ENCODE data around the gene RPP40. TPM values are rescaled to one million over a fixed set of nuclear protein-coding genes. Genes with fewer than 3 reads are reported as not detected.
A peak's percentile ranks its signal among the peaks of the same experiment; 100 is the strongest.
"Not testable (repeated sequence)": the region's sequence is repeated elsewhere in the genome, so short reads cannot be mapped to it uniquely, and the experiment has no call there.

RPP40 gene
- polyA plus RNA-seq, 3 donors from 2014 or later: 6.9 to 8.8 (median 8.3) TPM

DNA sequence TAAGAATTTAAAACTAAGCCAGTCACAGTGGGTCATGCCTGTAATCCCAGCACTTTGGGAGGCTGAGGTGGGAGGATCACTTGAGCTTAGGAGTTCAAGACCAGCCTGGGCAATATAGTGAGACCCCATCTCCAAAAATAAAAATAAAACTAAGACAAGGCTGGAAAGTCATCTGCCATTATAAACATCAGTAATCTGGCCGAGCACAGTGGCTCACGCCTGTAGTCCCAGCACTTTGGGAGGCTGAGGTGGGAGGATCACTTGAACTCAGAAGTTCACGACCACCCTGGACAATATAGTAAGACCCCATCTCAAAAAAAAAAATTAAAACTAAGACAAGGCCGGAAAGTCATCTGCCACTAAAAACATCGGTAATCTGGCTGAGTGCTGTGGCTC lies 1.2 kb upstream of the RPP40 start:
- H3K27ac Mint-ChIP-seq; DNase-seq; H3K9me3 Mint-ChIP-seq; H3K36me3 Mint-ChIP-seq; H3K27me3 Mint-ChIP-seq (ENCODE audit: low read depth in 3 of 3): not testable (repeated sequence)
- Mint-ChIP-seq H3K4me1 (peaks cover 12 to 27% of the 10 kb centered on the region in 2 donors), H3K4me3 (peak overlapping the region in 2 of 5 donors; percentile 91 to 94)

DNA sequence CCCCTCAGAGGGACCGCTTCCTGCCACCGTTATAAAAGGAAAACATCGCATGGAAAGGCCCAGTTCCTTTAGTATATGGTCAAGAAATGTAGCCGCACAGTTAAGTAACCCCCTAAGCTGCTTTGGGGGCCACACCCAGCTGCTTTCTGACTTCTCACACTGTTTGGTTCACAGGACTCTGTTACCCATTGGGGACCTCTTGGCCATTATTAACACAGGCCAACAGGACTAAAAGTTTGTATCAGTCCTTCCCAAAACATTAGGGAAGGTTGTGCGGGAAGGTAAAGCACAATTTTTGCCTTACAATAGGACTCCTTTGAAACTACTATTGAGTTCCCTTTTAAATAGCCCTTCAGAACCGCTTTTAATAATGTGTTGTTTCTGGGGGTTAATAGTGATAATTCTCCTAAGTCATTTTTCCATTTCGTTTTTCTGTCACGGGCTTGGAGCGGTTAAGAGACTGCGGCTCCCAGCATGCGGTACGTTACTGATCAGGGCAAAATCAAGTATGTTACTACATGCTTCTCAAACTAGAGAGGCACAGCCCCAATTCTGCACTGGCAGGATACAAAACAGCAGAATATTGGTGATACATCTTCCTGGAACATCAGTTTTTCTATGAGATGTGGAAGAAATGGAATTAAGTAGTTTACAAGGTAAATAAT lies 668 bp upstream of the RPP40 start:
- H3K36me3 Mint-ChIP-seq: peaks cover 0 to 8% (median 0%) of the 10 kb centered on the region in 3 donors
- H3K9me3 Mint-ChIP-seq: no peaks in the 10 kb centered on the region
- H3K4me3 Mint-ChIP-seq: peak overlapping the region; percentile 91 to 94 (median 94)
- DNase-seq: no peak
- peak overlapping the region; percentile 83 to 94 (median 91) for H3K27ac Mint-ChIP-seq
- H3K27me3 Mint-ChIP-seq (ENCODE audit: low read depth in 3 of 3): peaks cover 0 to 3% (median 0%) of the 10 kb centered on the region in 3 donors
- peaks cover 12 to 27% of the 10 kb centered on the region in 2 donors for H3K4me1 Mint-ChIP-seq

DNA sequence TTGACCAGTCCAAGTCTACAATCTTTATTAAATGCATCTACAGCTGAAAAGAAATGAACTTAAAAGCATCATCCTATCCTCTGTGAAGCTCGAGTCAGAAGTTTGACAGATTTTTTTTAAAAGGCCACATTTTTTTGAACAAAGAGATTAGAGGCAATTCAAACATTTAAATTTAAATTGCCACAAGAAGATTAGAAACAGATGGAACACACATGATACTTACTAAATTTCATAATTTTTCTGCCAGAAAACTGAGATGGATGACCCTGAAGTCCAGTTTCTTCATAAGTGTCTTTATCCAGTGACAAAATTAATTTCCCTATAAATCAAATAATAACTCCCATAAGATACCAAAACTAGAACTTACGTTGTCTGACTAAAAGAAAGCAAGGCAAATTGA lies 4.3 kb downstream of the RPP40 start:
- H3K9me3 Mint-ChIP-seq: no peaks in the 10 kb centered on the region
- no peak for DNase-seq
- no peak overlapping the region for H3K27ac Mint-ChIP-seq
- H3K27me3 Mint-ChIP-seq (ENCODE audit: low read depth in 3 of 3): peaks cover 0 to 1% (median 1%) of the 10 kb centered on the region in 3 donors
- H3K4me3 Mint-ChIP-seq: no peak overlapping the region
- H3K36me3 Mint-ChIP-seq: peaks cover 17 to 39% (median 22%) of the 10 kb centered on the region in 3 donors
- peaks cover 10 to 24% of the 10 kb centered on the region in 2 donors for H3K4me1 Mint-ChIP-seq

GRCh38 chr6:4997862-4998261 lies 6.0 kb downstream of the RPP40 start:
- H3K4me1 Mint-ChIP-seq: peaks cover 0 to 9% of the 10 kb centered on the region in 2 donors
- peaks cover 0 to 1% (median 0%) of the 10 kb centered on the region in 3 donors for H3K27me3 Mint-ChIP-seq (ENCODE audit: low read depth in 3 of 3)
- H3K9me3 Mint-ChIP-seq: no peaks in the 10 kb centered on the region
- H3K36me3 Mint-ChIP-seq: peaks cover 17 to 46% (median 29%) of the 10 kb centered on the region in 3 donors
- no peak overlapping the region for H3K27ac Mint-ChIP-seq
- no peak for DNase-seq
- H3K4me3 Mint-ChIP-seq: no peak overlapping the region

GRCh38 chr6:4994741-4995140 lies 9.1 kb downstream of the RPP40 start:
- H3K4me3 Mint-ChIP-seq: no peak overlapping the region
- no peak overlapping the region for H3K27ac Mint-ChIP-seq
- no peaks in the 10 kb centered on the region for H3K4me1 Mint-ChIP-seq
- DNase-seq: no peak
- H3K36me3 Mint-ChIP-seq: peaks cover 26 to 63% (median 48%) of the 10 kb centered on the region in 3 donors
- H3K9me3 Mint-ChIP-seq: no peaks in the 10 kb centered on the region
- H3K27me3 Mint-ChIP-seq (ENCODE audit: low read depth in 3 of 3): peaks cover 0 to 1% (median 0%) of the 10 kb centered on the region in 3 donors

- Mint-ChIP-seq H3K36me3 (peaks cover 6 to 25% (median 18%) of the 10 kb centered on the region in 3 donors), H3K27ac (no peak overlapping the region), H3K4me1 (no peaks in the 10 kb centered on the region), H3K4me3 (no peak overlapping the region), H3K9me3 (no peaks in the 10 kb centered on the region), H3K27me3 (ENCODE audit: low read depth in 3 of 3) (peaks cover 0 to 7% (median 1%) of the 10 kb centered on the region in 3 donors)
- no peak for DNase-seq
Observed at GRCh38 chr6:4987432-4987831, 16.4 kb downstream of the RPP40 start.

DNA sequence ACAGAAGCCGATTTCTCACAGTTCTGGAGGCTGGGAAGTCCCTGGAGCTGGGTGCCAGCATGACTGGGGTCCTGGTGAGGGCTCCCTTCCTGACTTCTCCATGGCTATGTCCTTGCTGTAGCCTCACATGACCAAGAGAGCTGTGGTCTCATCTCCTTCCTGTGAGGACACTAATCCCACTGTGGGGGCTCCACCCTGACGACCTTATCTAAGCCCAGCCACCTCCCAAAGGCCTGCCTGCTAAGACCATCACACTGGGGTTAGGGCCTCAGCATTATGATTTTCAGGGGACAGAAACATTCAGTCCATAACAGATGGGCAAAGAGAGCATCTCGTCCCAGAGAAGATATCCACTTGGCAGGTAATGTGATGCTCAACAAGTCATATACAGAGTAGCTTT lies 16.8 kb downstream of the RPP40 start:
- peaks cover 0 to 7% (median 1%) of the 10 kb centered on the region in 3 donors for H3K27me3 Mint-ChIP-seq (ENCODE audit: low read depth in 3 of 3)
- no peak for DNase-seq
- H3K4me1 Mint-ChIP-seq: no peaks in the 10 kb centered on the region
- H3K36me3 Mint-ChIP-seq: peaks cover 4 to 23% (median 17%) of the 10 kb centered on the region in 3 donors
- no peaks in the 10 kb centered on the region for H3K9me3 Mint-ChIP-seq
- H3K4me3 Mint-ChIP-seq: no peak overlapping the region
- H3K27ac Mint-ChIP-seq: no peak overlapping the region

GRCh38 chr6:4983322-4983721 lies 20.5 kb downstream of the RPP40 start:
- H3K4me3 Mint-ChIP-seq: no peak overlapping the region
- DNase-seq: no peak
- peaks cover 0 to 26% (median 13%) of the 10 kb centered on the region in 6 donors for H3K9me3 Mint-ChIP-seq
- H3K27ac Mint-ChIP-seq: no peak overlapping the region
- H3K27me3 Mint-ChIP-seq (ENCODE audit: low read depth in 3 of 3): peaks cover 0 to 9% (median 1%) of the 10 kb centered on the region in 3 donors
- peaks cover 0 to 14% (median 3%) of the 10 kb centered on the region in 3 donors for H3K36me3 Mint-ChIP-seq
- H3K4me1 Mint-ChIP-seq: no peaks in the 10 kb centered on the region

- no peaks in the 10 kb centered on the region for H3K4me1 Mint-ChIP-seq
- H3K4me3 Mint-ChIP-seq: no peak overlapping the region
- H3K27ac Mint-ChIP-seq: no peak overlapping the region
- H3K36me3 Mint-ChIP-seq: peaks cover 0 to 16% (median 3%) of the 10 kb centered on the region in 3 donors
- DNase-seq: no peak
- H3K27me3 Mint-ChIP-seq (ENCODE audit: low read depth in 3 of 3): peaks cover 0 to 9% (median 4%) of the 10 kb centered on the region in 3 donors
- peaks cover 0 to 26% (median 13%) of the 10 kb centered on the region in 6 donors for H3K9me3 Mint-ChIP-seq
Observed at GRCh38 chr6:4981761-4982160, 22.1 kb downstream of the RPP40 start.

DNA sequence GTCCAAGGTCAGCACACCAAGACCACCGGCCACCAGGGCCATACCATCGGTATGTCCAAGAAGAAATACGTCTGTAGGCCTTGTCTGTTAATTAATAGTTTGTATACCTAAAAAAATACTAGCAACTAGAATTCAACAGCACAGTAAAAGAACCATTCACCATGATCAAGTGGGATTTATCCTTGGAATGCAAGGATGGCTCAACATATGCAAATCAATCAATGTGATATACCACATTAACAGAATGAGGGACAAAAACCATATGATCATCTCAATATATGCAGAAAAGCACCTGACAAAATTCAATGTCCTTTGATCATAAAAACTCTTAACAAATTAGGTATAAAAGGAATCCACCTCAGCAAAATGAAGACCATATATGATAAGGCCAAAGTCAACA lies 24.4 kb downstream of the RPP40 start:
- H3K36me3 Mint-ChIP-seq: peaks cover 0 to 16% (median 3%) of the 10 kb centered on the region in 3 donors
- peaks cover 0 to 26% (median 13%) of the 10 kb centered on the region in 6 donors for H3K9me3 Mint-ChIP-seq
- no peaks in the 10 kb centered on the region for H3K4me1 Mint-ChIP-seq
- DNase-seq: no peak
- peaks cover 0 to 8% (median 4%) of the 10 kb centered on the region in 3 donors for H3K27me3 Mint-ChIP-seq (ENCODE audit: low read depth in 3 of 3)
- no peak overlapping the region for H3K27ac Mint-ChIP-seq
- no peak overlapping the region for H3K4me3 Mint-ChIP-seq

DNA sequence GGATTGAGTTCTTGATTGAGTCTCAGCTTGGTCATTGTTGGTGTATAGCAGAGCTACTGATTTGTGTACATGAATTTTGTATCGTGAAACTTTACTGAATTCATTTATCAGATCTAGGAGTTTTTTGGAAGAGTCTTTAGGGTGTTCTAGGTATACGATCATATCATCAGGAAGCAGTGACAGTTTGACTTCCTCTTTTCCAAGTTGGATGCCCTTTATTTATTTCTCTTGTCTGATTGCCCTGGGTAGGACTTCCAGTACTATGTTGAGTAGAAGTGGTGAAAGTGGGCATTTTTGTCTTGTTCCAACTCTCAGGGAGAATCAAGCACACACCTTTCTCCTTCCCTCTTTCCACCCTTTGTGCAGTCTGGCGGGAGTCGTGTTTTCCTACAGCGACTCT lies 26.4 kb downstream of the RPP40 start:
- Mint-ChIP-seq H3K4me3 (no peak overlapping the region), H3K27ac (no peak overlapping the region), H3K4me1 (no peaks in the 10 kb centered on the region), H3K27me3 (ENCODE audit: low read depth in 3 of 3) (peaks cover under 1 to 4% (median 2%) of the 10 kb centered on the region in 3 donors), H3K9me3 (peaks cover 0 to 26% (median 13%) of the 10 kb centered on the region in 6 donors), H3K36me3 (peaks cover 0 to 16% (median 3%) of the 10 kb centered on the region in 3 donors)
- DNase-seq: no peak

DNA sequence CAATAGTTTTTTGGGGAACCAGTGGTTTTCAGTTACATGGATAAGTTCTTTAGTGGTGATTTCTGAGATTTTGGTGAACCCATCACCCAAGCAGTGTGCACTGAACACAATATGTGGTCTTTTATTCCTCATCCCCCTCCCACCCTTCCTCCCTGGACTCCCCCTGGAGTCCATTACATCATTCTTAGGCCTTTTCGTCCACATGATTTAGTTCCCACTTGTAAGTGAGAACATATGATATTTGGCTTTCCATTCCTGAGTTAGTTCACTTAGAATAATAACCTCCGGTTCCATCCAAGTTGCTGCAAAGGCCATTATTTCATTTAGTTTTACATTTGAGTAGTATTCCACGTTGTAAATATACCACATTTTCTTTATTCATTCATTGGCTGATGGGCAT lies 28.3 kb downstream of the RPP40 start:
- H3K27ac Mint-ChIP-seq: no peak overlapping the region
- DNase-seq: no peak
- peaks cover 0 to 11% (median 3%) of the 10 kb centered on the region in 3 donors for H3K36me3 Mint-ChIP-seq
- H3K4me3 Mint-ChIP-seq: no peak overlapping the region
- peaks cover 2 to 6% (median 4%) of the 10 kb centered on the region in 3 donors for H3K27me3 Mint-ChIP-seq (ENCODE audit: low read depth in 3 of 3)
- peaks cover 0 to 24% (median 13%) of the 10 kb centered on the region in 6 donors for H3K9me3 Mint-ChIP-seq
- H3K4me1 Mint-ChIP-seq: no peaks in the 10 kb centered on the region

DNA sequence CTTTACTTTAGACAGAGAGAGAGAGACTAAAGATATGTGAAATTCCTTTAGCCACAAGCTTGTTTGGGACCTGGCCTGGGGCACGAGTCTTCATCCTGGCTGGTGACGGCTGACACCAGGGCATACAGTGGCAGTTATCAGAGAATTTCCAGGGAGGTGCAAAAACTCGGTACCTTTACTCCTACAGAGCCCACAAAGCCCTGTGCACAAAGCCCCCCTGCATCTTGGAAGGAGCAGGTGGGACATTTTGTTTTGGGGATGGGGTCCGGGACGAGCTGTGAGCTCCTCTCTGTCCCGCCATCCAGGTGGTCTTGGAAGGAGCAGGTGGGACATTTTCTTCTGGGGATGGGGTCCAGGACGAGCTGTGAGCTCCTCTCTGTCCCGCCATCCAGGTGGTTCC lies 28.9 kb downstream of the RPP40 start:
- no peak overlapping the region for H3K27ac Mint-ChIP-seq
- no peak for DNase-seq

GRCh38 chr6:4973982-4974745 lies 29.7 kb downstream of the RPP40 start:
- Mint-ChIP-seq H3K4me3 (no peak overlapping the region), H3K9me3 (peaks cover 0 to 15% (median 7%) of the 10 kb centered on the region in 6 donors), H3K36me3 (peaks cover 0 to 3% (median 0%) of the 10 kb centered on the region in 3 donors), H3K27me3 (ENCODE audit: low read depth in 3 of 3) (peaks cover 2 to 6% (median 5%) of the 10 kb centered on the region in 3 donors), H3K4me1 (no peaks in the 10 kb centered on the region), H3K27ac (no peak overlapping the region)
- no peak for DNase-seq

More for the DNA sequence above, 28.9 kb downstream of the RPP40 start:
- H3K4me3 Mint-ChIP-seq: no peak overlapping the region
- no peaks in the 10 kb centered on the region for H3K4me1 Mint-ChIP-seq
- H3K36me3 Mint-ChIP-seq: peaks cover 0 to 8% (median 3%) of the 10 kb centered on the region in 3 donors
- peaks cover 0 to 21% (median 13%) of the 10 kb centered on the region in 6 donors for H3K9me3 Mint-ChIP-seq
- H3K27me3 Mint-ChIP-seq (ENCODE audit: low read depth in 3 of 3): peaks cover 2 to 6% (median 5%) of the 10 kb centered on the region in 3 donors
